ENCODE results near the gene STARD13. TPM values are rescaled to one million over a fixed set of nuclear protein-coding genes. Genes with fewer than 3 reads are reported as not detected.
A peak's percentile ranks its signal among the peaks of the same experiment; 100 is the strongest.

The STARD13 gene
- total and polyA plus RNA-seq, 2 donors = 1.7 to 2.0 TPM

- no peak for DNase-seq (ENCODE audit: low read depth in 6 of 9, low spot score in 9 of 9)
- H3K9me3 ChIP-seq (ENCODE audit: control insufficient read depth in 2 of 2, insufficient read depth in 1 of 2, low read length in 1 of 2) = no peaks in the 10 kb centered on the region
- 96% methylated on average over 5 of the region's 5 CpGs for WGBS
- no peaks in the 10 kb centered on the region for H3K4me1 ChIP-seq (ENCODE audit: control insufficient read depth in 2 of 2, insufficient read depth in 2 of 2, low read length in 2 of 2)
- H3K27me3 ChIP-seq (ENCODE audit: control insufficient read depth in 2 of 2, insufficient read depth in 1 of 2, low read length in 1 of 2) = no peaks in the 10 kb centered on the region
- no peak overlapping the region for H3K4me3 ChIP-seq (ENCODE audit: low read length in 2 of 2)
- no peak overlapping the region for H3K27ac ChIP-seq (ENCODE audit: low read depth in 1 of 2, low read length in 1 of 2)
- H3K36me3 ChIP-seq (ENCODE audit: control insufficient read depth in 2 of 2, insufficient read depth in 2 of 2, low read length in 1 of 2) = no peaks in the 10 kb centered on the region
Measured at GRCh38 chr13:33150662-33151061, 134.9 kb downstream of the STARD13 start.

DNA sequence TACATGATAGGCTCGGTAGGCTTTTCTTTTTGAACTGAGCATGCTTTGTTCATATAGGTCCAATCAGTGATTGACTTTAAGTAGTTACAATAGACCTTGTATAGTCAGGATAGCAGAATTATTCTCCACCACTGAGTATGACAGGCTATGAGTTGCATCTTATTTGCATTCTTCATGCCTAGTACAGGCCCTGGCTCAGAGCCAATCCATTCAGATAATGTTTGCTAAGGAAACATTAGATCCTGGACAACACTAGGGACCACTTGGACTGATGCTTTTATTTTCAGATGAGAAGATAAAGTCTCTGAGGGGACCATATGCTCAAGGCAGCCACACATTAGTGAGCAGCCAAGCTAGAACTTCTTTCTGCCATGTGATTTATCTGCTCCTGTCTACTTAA, 135.4 kb downstream of the STARD13 start:
- Histone ChIP-seq H3K36me3 (ENCODE audit: control insufficient read depth in 2 of 2, insufficient read depth in 2 of 2, low read length in 1 of 2) (no peaks in the 10 kb centered on the region), H3K27me3 (ENCODE audit: control insufficient read depth in 2 of 2, insufficient read depth in 1 of 2, low read length in 1 of 2) (no peaks in the 10 kb centered on the region), H3K27ac (ENCODE audit: low read depth in 1 of 2, low read length in 1 of 2) (no peak overlapping the region), H3K9me3 (ENCODE audit: control insufficient read depth in 2 of 2, insufficient read depth in 1 of 2, low read length in 1 of 2) (no peaks in the 10 kb centered on the region), H3K4me1 (ENCODE audit: control insufficient read depth in 2 of 2, insufficient read depth in 2 of 2, low read length in 2 of 2) (no peaks in the 10 kb centered on the region), H3K4me3 (ENCODE audit: low read length in 2 of 2) (no peak overlapping the region)
- DNase-seq (ENCODE audit: low read depth in 6 of 9, low spot score in 9 of 9) = no peak
- 94% methylated on average over 1 of the region's 1 CpG for WGBS

GRCh38 chr13:33147832-33148231, 137.7 kb downstream of the STARD13 start:
- H3K27ac ChIP-seq (ENCODE audit: low read depth in 1 of 2, low read length in 1 of 2) = no peak overlapping the region
- no peaks in the 10 kb centered on the region for H3K27me3 ChIP-seq (ENCODE audit: control insufficient read depth in 2 of 2, insufficient read depth in 1 of 2, low read length in 1 of 2)
- H3K4me1 ChIP-seq (ENCODE audit: control insufficient read depth in 2 of 2, insufficient read depth in 2 of 2, low read length in 2 of 2) = no peaks in the 10 kb centered on the region
- no peak for DNase-seq (ENCODE audit: low read depth in 6 of 9, low spot score in 9 of 9)
- H3K4me3 ChIP-seq (ENCODE audit: low read length in 2 of 2) = no peak overlapping the region
- no peaks in the 10 kb centered on the region for H3K9me3 ChIP-seq (ENCODE audit: control insufficient read depth in 2 of 2, insufficient read depth in 1 of 2, low read length in 1 of 2)
- 97% methylated on average over 3 of the region's 3 CpGs for WGBS
- H3K36me3 ChIP-seq (ENCODE audit: control insufficient read depth in 2 of 2, insufficient read depth in 2 of 2, low read length in 1 of 2) = no peaks in the 10 kb centered on the region

GRCh38 chr13:33146843-33147611, 138.5 kb downstream of the STARD13 start:
- peak in 2 of 9 donors; percentile 4 to 29 for DNase-seq (ENCODE audit: low read depth in 6 of 9, low spot score in 9 of 9)
- H3K27ac ChIP-seq (ENCODE audit: low read depth in 1 of 2, low read length in 1 of 2) = peak overlapping the region in 1 of 2 donors; percentile 38
- no peaks in the 10 kb centered on the region for H3K9me3 ChIP-seq (ENCODE audit: control insufficient read depth in 2 of 2, insufficient read depth in 1 of 2, low read length in 1 of 2)
- 92% methylated on average over 4 of the region's 4 CpGs for WGBS
- H3K4me3 ChIP-seq (ENCODE audit: low read length in 2 of 2) = no peak overlapping the region
- no peaks in the 10 kb centered on the region for H3K36me3 ChIP-seq (ENCODE audit: control insufficient read depth in 2 of 2, insufficient read depth in 2 of 2, low read length in 1 of 2)
- no peaks in the 10 kb centered on the region for H3K27me3 ChIP-seq (ENCODE audit: control insufficient read depth in 2 of 2, insufficient read depth in 1 of 2, low read length in 1 of 2)
- no peaks in the 10 kb centered on the region for H3K4me1 ChIP-seq (ENCODE audit: control insufficient read depth in 2 of 2, insufficient read depth in 2 of 2, low read length in 2 of 2)

DNA sequence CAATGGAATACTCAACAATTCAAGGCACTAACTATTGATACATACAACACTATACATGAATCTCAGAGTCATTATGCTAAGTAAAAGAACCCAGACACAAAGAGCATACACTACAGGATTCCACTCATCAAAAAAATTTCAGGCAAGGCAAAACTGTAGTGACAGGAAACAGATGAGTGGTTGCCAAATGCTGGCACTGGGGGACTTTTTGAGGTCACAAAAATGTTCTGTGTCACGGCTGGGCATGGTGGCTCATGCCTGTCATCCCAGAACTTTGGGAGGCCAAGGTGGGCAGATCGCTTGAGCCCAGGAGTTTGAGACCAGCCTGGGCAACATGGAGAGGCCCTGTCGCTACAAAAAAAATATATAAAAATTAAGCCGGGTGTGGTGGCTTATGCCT, 139.9 kb downstream of the STARD13 start:
- WGBS = 90% methylated on average over 4 of the region's 4 CpGs
- Histone ChIP-seq H3K4me3 (ENCODE audit: low read length in 2 of 2) (no peak overlapping the region), H3K9me3 (ENCODE audit: control insufficient read depth in 2 of 2, insufficient read depth in 1 of 2, low read length in 1 of 2) (no peaks in the 10 kb centered on the region), H3K4me1 (ENCODE audit: control insufficient read depth in 2 of 2, insufficient read depth in 2 of 2, low read length in 2 of 2) (no peaks in the 10 kb centered on the region), H3K27ac (ENCODE audit: low read depth in 1 of 2, low read length in 1 of 2) (no peak overlapping the region), H3K36me3 (ENCODE audit: control insufficient read depth in 2 of 2, insufficient read depth in 2 of 2, low read length in 1 of 2) (no peaks in the 10 kb centered on the region), H3K27me3 (ENCODE audit: control insufficient read depth in 2 of 2, insufficient read depth in 1 of 2, low read length in 1 of 2) (no peaks in the 10 kb centered on the region)
- DNase-seq (ENCODE audit: low read depth in 6 of 9, low spot score in 9 of 9) = no peak

DNA sequence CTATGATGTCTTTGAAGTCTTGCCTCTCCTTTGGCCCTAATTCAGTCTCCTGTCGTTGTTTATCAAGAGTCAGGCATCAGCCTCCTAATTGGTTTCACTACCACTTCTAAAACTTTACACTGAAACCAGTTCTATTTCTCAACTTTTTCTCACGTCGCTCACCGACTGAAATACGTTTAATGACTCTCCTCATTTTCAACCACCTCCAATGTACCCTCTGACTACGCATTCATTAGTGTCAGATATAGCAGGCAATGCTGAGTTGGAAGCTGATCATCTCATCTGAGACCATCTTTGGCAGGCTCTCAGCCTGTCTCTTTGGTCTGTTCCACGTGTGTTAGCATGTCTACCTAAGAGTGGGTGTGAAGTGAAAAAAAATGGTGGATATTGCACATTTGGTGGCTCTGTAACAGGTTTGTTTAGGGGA, 141.2 kb downstream of the STARD13 start:
- H3K9me3 ChIP-seq (ENCODE audit: control insufficient read depth in 2 of 2, insufficient read depth in 1 of 2, low read length in 1 of 2) = no peaks in the 10 kb centered on the region
- DNase-seq (ENCODE audit: low read depth in 6 of 9, low spot score in 9 of 9) = no peak
- no peak overlapping the region for H3K4me3 ChIP-seq (ENCODE audit: low read length in 2 of 2)
- no peaks in the 10 kb centered on the region for H3K36me3 ChIP-seq (ENCODE audit: control insufficient read depth in 2 of 2, insufficient read depth in 2 of 2, low read length in 1 of 2)
- H3K4me1 ChIP-seq (ENCODE audit: control insufficient read depth in 2 of 2, insufficient read depth in 2 of 2, low read length in 2 of 2) = no peaks in the 10 kb centered on the region
- no peak overlapping the region for H3K27ac ChIP-seq (ENCODE audit: low read depth in 1 of 2, low read length in 1 of 2)
- 90% methylated on average over 7 of the region's 7 CpGs for WGBS
- H3K27me3 ChIP-seq (ENCODE audit: control insufficient read depth in 2 of 2, insufficient read depth in 1 of 2, low read length in 1 of 2) = no peaks in the 10 kb centered on the region

DNA sequence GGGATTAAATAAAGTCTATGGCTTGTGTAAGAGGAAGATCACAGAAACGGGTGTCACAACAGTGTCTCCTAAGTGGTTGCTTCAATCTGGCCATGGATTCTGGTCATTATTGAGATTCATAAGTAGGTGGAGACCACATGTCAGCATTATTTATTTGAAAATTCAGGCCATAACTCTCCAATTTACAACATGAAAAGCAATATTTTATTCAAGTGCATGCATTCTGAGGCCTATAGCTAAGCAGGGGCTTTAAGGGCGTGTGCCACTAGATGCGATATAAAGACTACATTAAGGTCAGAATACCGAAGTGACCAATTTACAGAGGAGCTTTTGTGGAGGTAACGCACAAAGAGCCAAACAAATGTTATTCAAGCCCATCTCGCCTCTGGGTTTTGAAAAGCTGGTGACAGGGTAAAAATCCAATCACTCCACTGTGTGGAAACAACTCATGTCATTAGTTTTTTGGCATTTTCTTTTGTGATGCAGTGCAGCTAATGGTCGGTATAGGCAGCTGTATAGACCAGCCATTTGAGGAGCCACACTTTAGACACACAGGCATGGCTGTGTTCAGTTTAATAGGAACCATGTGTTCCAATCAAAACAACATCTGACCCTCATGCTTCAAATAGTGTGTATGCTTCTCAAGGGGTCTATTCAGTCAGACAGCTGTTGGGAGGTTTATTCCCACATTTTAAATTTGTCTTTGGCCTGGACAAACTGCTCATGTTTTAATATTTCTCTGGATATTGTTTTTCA, 145.6 kb downstream of the STARD13 start:
- Histone ChIP-seq H3K27ac (ENCODE audit: low read depth in 1 of 2, low read length in 1 of 2) (no peak overlapping the region), H3K9me3 (ENCODE audit: control insufficient read depth in 2 of 2, insufficient read depth in 1 of 2, low read length in 1 of 2) (no peaks in the 10 kb centered on the region), H3K4me1 (ENCODE audit: control insufficient read depth in 2 of 2, insufficient read depth in 2 of 2, low read length in 2 of 2) (no peaks in the 10 kb centered on the region), H3K27me3 (ENCODE audit: control insufficient read depth in 2 of 2, insufficient read depth in 1 of 2, low read length in 1 of 2) (no peaks in the 10 kb centered on the region), H3K4me3 (ENCODE audit: low read length in 2 of 2) (no peak overlapping the region), H3K36me3 (ENCODE audit: control insufficient read depth in 2 of 2, insufficient read depth in 2 of 2, low read length in 1 of 2) (no peaks in the 10 kb centered on the region)
- DNase-seq (ENCODE audit: low read depth in 6 of 9, low spot score in 9 of 9) = no peak
- 97% methylated on average over 7 of the region's 7 CpGs for WGBS

DNA sequence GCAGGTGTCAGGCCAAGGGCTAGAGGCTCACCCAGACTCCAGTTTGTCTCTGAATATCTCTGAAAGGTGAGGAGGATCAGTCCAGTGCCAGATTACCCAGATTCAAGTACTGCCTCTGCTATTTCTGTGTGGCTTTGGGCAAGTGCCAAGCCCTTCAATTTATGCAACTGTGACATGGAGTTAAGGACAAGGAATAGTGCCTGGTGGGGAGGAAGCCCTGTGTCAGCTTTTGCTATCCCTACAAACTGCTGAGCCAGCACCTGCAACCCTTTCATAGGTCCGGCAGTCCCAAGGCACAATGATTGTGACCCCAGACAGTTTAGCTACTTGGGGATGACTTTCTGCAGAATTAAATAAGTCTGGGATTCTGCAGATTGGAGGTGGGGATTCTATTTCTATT, 146.4 kb downstream of the STARD13 start:
- no peaks in the 10 kb centered on the region for H3K36me3 ChIP-seq (ENCODE audit: control insufficient read depth in 2 of 2, insufficient read depth in 2 of 2, low read length in 1 of 2)
- no peaks in the 10 kb centered on the region for H3K9me3 ChIP-seq (ENCODE audit: control insufficient read depth in 2 of 2, insufficient read depth in 1 of 2, low read length in 1 of 2)
- no peaks in the 10 kb centered on the region for H3K4me1 ChIP-seq (ENCODE audit: control insufficient read depth in 2 of 2, insufficient read depth in 2 of 2, low read length in 2 of 2)
- no peak overlapping the region for H3K27ac ChIP-seq (ENCODE audit: low read depth in 1 of 2, low read length in 1 of 2)
- H3K27me3 ChIP-seq (ENCODE audit: control insufficient read depth in 2 of 2, insufficient read depth in 1 of 2, low read length in 1 of 2) = no peaks in the 10 kb centered on the region
- no peak for DNase-seq (ENCODE audit: low read depth in 6 of 9, low spot score in 9 of 9)
- no peak overlapping the region for H3K4me3 ChIP-seq (ENCODE audit: low read length in 2 of 2)
- WGBS = 94% methylated on average over 1 of the region's 1 CpG

DNA sequence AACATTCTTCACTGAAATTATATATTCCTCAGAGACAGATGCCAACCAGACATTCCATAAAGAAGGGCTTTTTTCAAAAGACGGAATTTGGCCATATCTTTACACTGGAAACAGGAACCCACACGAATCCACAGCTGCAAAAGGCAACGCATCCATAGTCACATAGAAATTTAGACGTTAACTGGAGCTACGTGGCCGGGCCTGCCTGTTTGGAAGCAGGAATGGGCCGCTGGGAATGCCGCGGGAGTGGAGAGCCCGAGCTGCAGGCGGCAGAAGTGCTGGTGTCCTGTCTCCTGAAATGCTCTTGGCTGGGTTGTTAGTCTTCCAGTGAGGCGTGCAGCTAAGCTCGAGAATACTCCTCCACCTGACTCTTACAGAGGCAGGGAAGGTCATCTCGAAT, 147.1 kb downstream of the STARD13 start:
- 90% methylated on average over 14 of the region's 14 CpGs for WGBS
- Histone ChIP-seq H3K4me1 (ENCODE audit: control insufficient read depth in 2 of 2, insufficient read depth in 2 of 2, low read length in 2 of 2) (no peaks in the 10 kb centered on the region), H3K27me3 (ENCODE audit: control insufficient read depth in 2 of 2, insufficient read depth in 1 of 2, low read length in 1 of 2) (no peaks in the 10 kb centered on the region), H3K36me3 (ENCODE audit: control insufficient read depth in 2 of 2, insufficient read depth in 2 of 2, low read length in 1 of 2) (no peaks in the 10 kb centered on the region), H3K27ac (ENCODE audit: low read depth in 1 of 2, low read length in 1 of 2) (no peak overlapping the region), H3K9me3 (ENCODE audit: control insufficient read depth in 2 of 2, insufficient read depth in 1 of 2, low read length in 1 of 2) (no peaks in the 10 kb centered on the region), H3K4me3 (ENCODE audit: low read length in 2 of 2) (no peak overlapping the region)
- DNase-seq (ENCODE audit: low read depth in 6 of 9, low spot score in 9 of 9) = no peak

Data from thymus (tissue), 11 donors.